Parathyroid adenoma (tissue), 2 donors: Measurements from ENCODE around the gene SPOPL.

ENCODE experiments used
- H2AFZ ChIP-seq: fragments of 300-600 bp; sonication (generic); one replicate; pipeline ENCODE4 v1.7.0; 2017; ENCODE audit warnings: antibody characterized with exemption, mild to moderate bottlenecking
- H3K27ac ChIP-seq: fragments of 300-600 bp; sonication (generic); one replicate; pipeline ENCODE4 v1.7.0; 2017
- H3K27me3 ChIP-seq: fragments of 300-600 bp; sonication (generic); one replicate; pipeline ENCODE4 v1.7.0; 2017; ENCODE audit warnings: low read length; ENCODE audit not compliant: control insufficient read depth, insufficient read depth
- H3K36me3 ChIP-seq: fragments of 300-600 bp; sonication (generic); one replicate; pipeline ENCODE4 v1.7.0; 2017; ENCODE audit warnings: low read length; ENCODE audit not compliant: control insufficient read depth, insufficient read depth
- H3K4me1 ChIP-seq: fragments of 300-600 bp; sonication (generic); one replicate; pipeline ENCODE4 v1.7.0; 2017; ENCODE audit warnings: control low read depth
- H3K4me2 ChIP-seq: fragments of 300-600 bp; sonication (generic); one replicate; pipeline ENCODE4 v1.7.0; 2017; ENCODE audit warnings: low read length
- H3K4me3 ChIP-seq: fragments of 300-600 bp; sonication (generic); one replicate; pipeline ENCODE4 v1.7.0; 2017; ENCODE audit warnings: low read depth, low read length
- H3K79me2 ChIP-seq: fragments of 300-600 bp; sonication (generic); one replicate; pipeline ENCODE4 v1.7.0; 2017; ENCODE audit warnings: control low read depth
- H3K9ac ChIP-seq: fragments of 300-600 bp; sonication (generic); one replicate; pipeline ENCODE4 v1.7.0; 2017; ENCODE audit warnings: mild to moderate bottlenecking
- H3K9me3 ChIP-seq: fragments of 300-600 bp; sonication (generic); one replicate; pipeline ENCODE4 v1.7.0; 2017; ENCODE audit warnings: low read length; ENCODE audit not compliant: control insufficient read depth
- CTCF ChIP-seq: fragments of 300-600 bp; sonication (generic); IDR thresholded peaks from one replicate; pipeline ENCODE4 v1.7.0; 2017; ENCODE audit warnings: antibody characterized with exemption, mild to moderate bottlenecking
- donor health status: primary hyperparathyroidism.

The SPOPL gene

GRCh38 chr2:138622613-138623012, 121.0 kb downstream of the SPOPL start:
- no peak for TF ChIP-seq CTCF
- Histone ChIP-seq H3K9me3 (no peaks in the 10 kb centered on the region), H3K9ac (no peak overlapping the region), H3K4me1 (no peaks in the 10 kb centered on the region), H2AFZ (no peak overlapping the region), H3K27ac (no peak overlapping the region), H3K79me2 (no peaks in the 10 kb centered on the region), H3K27me3 (no peaks in the 10 kb centered on the region), H3K4me3 (no peak overlapping the region), H3K4me2 (no peak overlapping the region), H3K36me3 (no peaks in the 10 kb centered on the region)
